DOHH2 (cell line): ENCODE data around the gene AIRE.

ENCODE experiments used
- CTCF ChIP-seq: fragments of 200-600 bp; sonication (generic); IDR thresholded peaks from one replicate; pipeline ENCODE4 v1.5.1; 2014; ENCODE audit warnings: antibody characterized with exemption, mild to moderate bottlenecking, low read depth, low read length; ENCODE audit not compliant: poor library complexity, severe bottlenecking
- EZH2phosphoT487 ChIP-seq: fragments of 200-600 bp; sonication (generic); IDR thresholded peaks from 2 replicates; pipeline ENCODE4 v1.6.1; 2017; ENCODE audit warnings: borderline replicate concordance, mild to moderate bottlenecking, antibody characterized with exemption, low read length, moderate library complexity, mixed read lengths

- TF ChIP-seq CTCF, result no peak
- no peak for TF ChIP-seq EZH2phosphoT487
These were observed 62.3 kb downstream of the AIRE start for GRCh38 chr21:44347911-44348451.
